ENCODE data around the gene ANKMY1. TPM values are rescaled to one million over a fixed set of nuclear protein-coding genes. Genes with fewer than 3 reads are reported as not detected.

Gene ANKMY1
- total and polyA plus RNA-seq, 4 donors: 9.3 to 34.8 (median 14.8) TPM

GRCh38 chr2:240477916-240478315 lies 79.9 kb downstream of the ANKMY1 start:
- Histone ChIP-seq H3K4me3 (no peak overlapping the region), H3K9me3 (ENCODE audit: control insufficient read depth in 4 of 4, insufficient read depth in 3 of 4, low read length in 3 of 4) (peaks cover 0 to 6% (median 0%) of the 10 kb centered on the region in 4 donors), H3K36me3 (ENCODE audit: control insufficient read depth in 4 of 4, insufficient read depth in 4 of 4, low read length in 4 of 4) (no peaks in the 10 kb centered on the region), H3K4me1 (ENCODE audit: control insufficient read depth in 5 of 5, insufficient read depth in 5 of 5, low read length in 5 of 5) (peaks cover 0 to 2% (median 0%) of the 10 kb centered on the region in 5 donors), H3K27ac (ENCODE audit: low read depth in 1 of 2, low read length in 1 of 2) (no peak overlapping the region), H3K27me3 (ENCODE audit: control insufficient read depth in 3 of 3, insufficient read depth in 3 of 3, low read length in 2 of 3) (no peaks in the 10 kb centered on the region), H3K9ac (ENCODE audit: insufficient read depth in 1 of 2, low read length in 2 of 2) (no peak overlapping the region)
- TF ChIP-seq CTCF (IDR thresholded peaks at IDR 0.05; ENCODE audit: control extremely low read depth, extremely low read depth): no peak
- no peak for DNase-seq
- ATAC-seq (ENCODE audit: insufficient read depth, low FRiP score): no peak
- WGBS, 2 donors: 86 to 89% methylated on average over 13 of the region's 13 CpGs

GRCh38 chr2:240473211-240473610 lies 84.6 kb downstream of the ANKMY1 start:
- no peak for ATAC-seq (ENCODE audit: insufficient read depth, low FRiP score)
- TF ChIP-seq CTCF (IDR thresholded peaks at IDR 0.05; ENCODE audit: control extremely low read depth, extremely low read depth): no peak
- 96 to 97% methylated on average over 4 of the region's 4 CpGs for WGBS, 2 donors

GRCh38 chr2:240472078-240472790 lies 85.6 kb downstream of the ANKMY1 start:
- ATAC-seq (ENCODE audit: insufficient read depth, low FRiP score): no peak
- peaks cover 0 to 7% (median 0%) of the 10 kb centered on the region in 5 donors for H3K4me1 ChIP-seq (ENCODE audit: control insufficient read depth in 5 of 5, insufficient read depth in 5 of 5, low read length in 5 of 5)
- no peaks in the 10 kb centered on the region for H3K36me3 ChIP-seq (ENCODE audit: control insufficient read depth in 4 of 4, insufficient read depth in 4 of 4, low read length in 4 of 4)
- H3K27me3 ChIP-seq (ENCODE audit: control insufficient read depth in 3 of 3, insufficient read depth in 3 of 3, low read length in 2 of 3): no peaks in the 10 kb centered on the region
- DNase-seq: no peak
- no peak overlapping the region for H3K9ac ChIP-seq (ENCODE audit: insufficient read depth in 1 of 2, low read length in 2 of 2)
- peaks cover 0 to 7% (median 0%) of the 10 kb centered on the region in 4 donors for H3K9me3 ChIP-seq (ENCODE audit: control insufficient read depth in 4 of 4, insufficient read depth in 3 of 4, low read length in 3 of 4)
- WGBS, 2 donors: 94 to 98% methylated on average over 11 of the region's 11 CpGs
- no peak overlapping the region for H3K4me3 ChIP-seq
- H3K27ac ChIP-seq (ENCODE audit: low read depth in 1 of 2, low read length in 1 of 2): no peak overlapping the region
- TF ChIP-seq CTCF (IDR thresholded peaks at IDR 0.05; ENCODE audit: control extremely low read depth, extremely low read depth): no peak

More at GRCh38 chr2:240473211-240473610, 84.6 kb downstream of the ANKMY1 start:
- Histone ChIP-seq H3K36me3 (ENCODE audit: control insufficient read depth in 4 of 4, insufficient read depth in 4 of 4, low read length in 4 of 4) (no peaks in the 10 kb centered on the region), H3K4me1 (ENCODE audit: control insufficient read depth in 5 of 5, insufficient read depth in 5 of 5, low read length in 5 of 5) (peaks cover 0 to 7% (median 0%) of the 10 kb centered on the region in 5 donors), H3K4me3 (no peak overlapping the region), H3K27ac (ENCODE audit: low read depth in 1 of 2, low read length in 1 of 2) (no peak overlapping the region), H3K27me3 (ENCODE audit: control insufficient read depth in 3 of 3, insufficient read depth in 3 of 3, low read length in 2 of 3) (no peaks in the 10 kb centered on the region), H3K9me3 (ENCODE audit: control insufficient read depth in 4 of 4, insufficient read depth in 3 of 4, low read length in 3 of 4) (peaks cover 0 to 11% (median 0%) of the 10 kb centered on the region in 4 donors), H3K9ac (ENCODE audit: insufficient read depth in 1 of 2, low read length in 2 of 2) (no peak overlapping the region)
- DNase-seq: no peak
